ENCODE results near the gene LGR6.
"Not testable (repeated sequence)": the region's sequence is repeated elsewhere in the genome, so short reads cannot be mapped to it uniquely, and the experiment has no call there.

Gene LGR6

DNA sequence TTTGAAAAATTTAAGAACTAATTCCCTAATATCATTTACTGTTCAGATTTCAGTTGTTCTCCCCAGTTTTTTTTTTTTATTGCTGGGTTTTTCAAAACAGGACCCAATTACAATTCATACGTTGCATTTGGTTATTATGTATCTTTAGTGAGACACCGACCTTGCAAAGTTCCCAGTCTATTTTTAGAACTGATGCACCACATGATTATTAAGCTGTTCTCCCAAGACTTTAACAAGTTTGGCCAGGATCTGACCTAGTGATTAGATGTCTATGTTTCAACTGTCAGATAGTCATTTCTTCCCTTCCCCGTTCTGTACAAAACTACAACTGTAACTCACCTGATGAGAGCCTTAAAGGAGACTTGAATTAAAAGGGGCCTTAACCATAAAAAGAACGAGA is 140.3 kb downstream of the LGR6 start:
- no peak for DNase-seq (ENCODE audit: low spot score)

DNA sequence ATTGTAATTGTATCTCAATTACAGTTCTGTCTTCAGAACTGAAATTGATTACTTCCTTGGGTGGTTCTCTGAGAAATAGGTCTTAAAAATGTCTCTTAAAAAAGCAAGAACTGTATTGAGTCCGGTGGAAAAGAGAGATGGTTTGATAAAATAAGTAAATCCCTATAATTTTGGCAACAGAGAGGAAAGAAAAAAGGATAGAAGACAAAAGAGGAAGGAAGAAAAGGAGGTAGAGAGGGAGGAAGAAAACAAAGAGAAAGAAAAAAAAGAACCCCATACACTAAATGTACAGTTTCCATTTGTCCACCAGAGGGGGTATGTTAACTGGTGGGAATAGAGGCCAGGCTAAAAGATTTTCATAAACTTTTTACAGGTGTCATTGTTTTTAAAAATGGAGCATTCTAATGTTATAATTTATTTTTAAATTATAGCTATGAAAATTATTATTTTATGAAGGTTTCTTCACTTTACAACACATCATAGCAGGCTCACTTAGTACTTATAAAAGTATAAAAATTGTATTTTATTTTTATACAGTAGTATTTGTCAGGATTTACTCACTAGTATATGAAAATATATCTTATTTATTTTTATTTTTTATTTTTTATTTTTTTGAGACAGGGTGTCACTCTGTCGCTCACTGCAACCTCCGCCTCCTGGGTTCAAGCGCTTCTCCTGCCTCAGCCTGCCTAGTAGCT is 150.2 kb downstream of the LGR6 start:
- no peak for DNase-seq (ENCODE audit: low spot score)

DNA sequence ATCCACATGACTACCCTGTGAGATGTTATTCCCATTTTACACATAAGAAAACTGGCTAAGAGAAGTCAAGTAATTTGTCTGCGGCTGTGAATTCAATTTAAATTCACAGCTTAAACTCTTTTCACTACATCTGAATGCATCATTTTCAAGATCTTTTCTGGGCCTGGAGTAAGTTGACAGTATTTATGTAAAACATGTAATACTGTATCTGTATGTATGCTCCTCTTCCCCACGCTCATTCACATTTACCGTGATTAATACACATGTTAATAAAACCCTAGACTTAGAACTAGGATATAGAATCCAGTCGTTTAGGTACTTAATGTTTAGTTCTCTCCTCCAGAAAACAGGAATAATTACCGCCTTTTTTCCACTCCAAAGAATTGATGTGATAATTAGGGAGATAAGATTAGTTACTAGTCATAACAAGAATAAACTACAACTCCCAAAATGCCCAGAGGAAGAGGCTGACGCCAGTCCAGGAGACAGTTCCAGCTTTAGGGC is 154.5 kb downstream of the LGR6 start:
- no peak for DNase-seq (ENCODE audit: low spot score)

DNA sequence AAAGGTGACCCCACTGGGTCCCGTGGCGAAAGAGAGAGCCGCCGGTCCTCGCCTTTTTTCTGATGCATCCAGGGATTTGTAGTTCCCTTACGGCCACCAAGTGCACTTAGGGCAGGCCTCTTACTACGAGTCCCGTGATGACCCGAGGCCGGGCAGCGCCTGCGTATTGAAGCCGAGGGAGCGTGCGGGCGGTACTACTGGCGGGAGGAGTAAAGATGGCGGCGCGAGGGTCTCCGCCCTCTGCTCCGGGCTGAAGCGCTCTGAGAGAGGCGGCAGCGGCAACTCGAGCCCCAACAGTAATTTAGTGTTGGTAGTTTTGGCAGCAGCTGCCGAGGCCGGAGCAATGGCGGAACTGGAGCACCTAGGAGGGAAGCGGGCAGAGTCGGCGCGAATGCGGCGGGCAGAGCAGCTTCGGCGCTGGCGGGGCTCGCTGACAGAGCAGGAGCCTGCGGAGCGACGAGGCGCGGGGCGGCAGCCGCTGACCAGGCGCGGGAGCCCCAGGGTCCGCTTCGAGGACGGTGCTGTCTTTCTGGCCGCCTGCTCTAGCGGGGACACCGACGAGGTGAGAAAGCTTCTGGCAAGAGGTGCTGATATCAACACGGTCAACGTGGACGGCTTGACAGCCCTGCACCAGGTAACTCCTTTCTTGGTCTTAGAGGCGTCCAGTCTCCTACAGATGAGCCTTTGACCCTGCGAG is 155.1 kb downstream of the LGR6 start, which contains the start of gene PPP1R12B:
PPP1R12B (plus strand) TSS at position 191 of the 697 bp plus-strand sequence; CDS start at position 344, 153 bp downstream.
- DNase-seq (ENCODE audit: low spot score): peak; percentile 87

DNA sequence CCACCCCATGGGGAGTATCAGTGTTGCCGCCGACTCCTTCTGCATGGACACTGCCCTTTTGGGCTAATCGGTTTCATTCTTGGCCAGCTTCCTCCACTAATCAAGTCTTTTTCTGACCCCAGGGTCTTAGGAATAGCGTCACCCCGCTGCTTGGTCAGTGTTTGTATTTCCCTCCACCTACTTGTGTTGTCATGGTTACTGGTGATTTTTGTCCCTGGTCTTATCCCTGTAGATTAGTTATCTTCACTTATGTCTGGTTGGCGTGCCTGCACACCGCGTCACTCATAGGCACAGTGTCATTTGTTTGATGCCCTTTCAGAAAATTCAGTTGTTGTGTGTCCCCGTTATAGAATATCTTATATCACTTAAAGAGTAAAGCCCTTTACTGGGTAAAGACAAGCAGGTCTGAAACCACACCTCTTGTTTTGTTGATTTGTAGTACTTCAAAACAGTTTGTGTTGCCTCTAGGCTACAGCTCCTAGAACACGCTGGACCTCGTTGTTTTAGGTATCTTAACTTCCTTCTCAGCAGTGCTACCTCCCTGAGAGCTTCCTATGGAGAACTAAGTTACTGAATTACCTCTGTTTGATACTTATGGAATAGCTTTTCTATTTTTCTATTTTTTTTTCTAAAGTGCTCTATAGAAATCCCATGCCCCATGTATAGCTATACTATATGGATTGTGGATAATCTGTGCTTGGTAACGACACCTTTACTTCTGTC is 155.8 kb downstream of the LGR6 start:
- DNase-seq (ENCODE audit: low spot score): no peak

DNA sequence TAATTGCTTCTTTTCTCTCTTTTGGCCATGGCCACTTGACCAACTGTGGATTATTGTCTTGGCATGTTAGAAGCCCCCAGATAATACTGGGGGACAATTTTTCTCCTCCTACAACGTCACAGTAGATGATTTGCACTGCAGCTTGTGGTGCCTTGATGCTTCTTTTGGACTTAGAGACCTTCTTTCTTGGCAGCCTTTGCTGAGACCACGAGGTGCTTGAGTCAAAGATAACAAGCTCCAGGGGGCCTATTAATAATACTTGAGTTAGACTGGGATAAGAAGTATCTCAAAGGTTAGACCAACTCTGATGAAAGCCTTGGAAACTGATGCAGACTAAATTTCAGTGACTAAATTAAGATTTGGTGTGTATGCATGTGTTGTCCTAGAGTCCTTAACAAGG is 158.1 kb downstream of the LGR6 start:
- no peak for DNase-seq (ENCODE audit: low spot score)

DNA sequence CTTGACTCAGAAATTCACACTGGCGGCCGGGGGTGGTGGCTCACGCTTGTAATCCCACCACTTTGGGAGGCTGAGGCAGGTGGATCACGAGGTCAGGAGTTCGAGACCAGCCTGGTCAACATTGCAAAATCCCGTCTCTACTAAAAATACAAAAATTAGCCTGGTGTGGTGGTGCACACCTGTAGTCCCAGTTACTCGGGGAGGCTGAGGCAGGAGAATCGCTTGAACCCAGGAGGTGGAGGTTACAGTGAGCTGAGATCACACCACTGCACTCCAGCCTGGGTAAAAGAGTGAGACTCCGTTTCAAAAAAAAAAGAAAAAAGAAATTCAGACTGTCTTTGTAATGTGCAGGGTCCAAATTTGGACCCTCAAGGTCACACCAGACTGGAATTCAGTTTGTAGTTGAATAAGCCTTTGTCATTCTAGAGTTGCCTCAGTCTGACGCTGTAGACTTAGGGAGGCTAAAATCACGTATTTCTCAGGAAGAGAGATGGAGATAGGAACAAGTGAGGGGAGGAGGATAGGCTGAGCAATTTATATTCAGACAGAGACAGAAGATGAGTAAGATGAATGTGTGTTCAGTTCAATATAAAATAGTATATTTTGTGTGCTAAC is 159.1 kb downstream of the LGR6 start:
- not testable (repeated sequence) for DNase-seq (ENCODE audit: low spot score)

DNA sequence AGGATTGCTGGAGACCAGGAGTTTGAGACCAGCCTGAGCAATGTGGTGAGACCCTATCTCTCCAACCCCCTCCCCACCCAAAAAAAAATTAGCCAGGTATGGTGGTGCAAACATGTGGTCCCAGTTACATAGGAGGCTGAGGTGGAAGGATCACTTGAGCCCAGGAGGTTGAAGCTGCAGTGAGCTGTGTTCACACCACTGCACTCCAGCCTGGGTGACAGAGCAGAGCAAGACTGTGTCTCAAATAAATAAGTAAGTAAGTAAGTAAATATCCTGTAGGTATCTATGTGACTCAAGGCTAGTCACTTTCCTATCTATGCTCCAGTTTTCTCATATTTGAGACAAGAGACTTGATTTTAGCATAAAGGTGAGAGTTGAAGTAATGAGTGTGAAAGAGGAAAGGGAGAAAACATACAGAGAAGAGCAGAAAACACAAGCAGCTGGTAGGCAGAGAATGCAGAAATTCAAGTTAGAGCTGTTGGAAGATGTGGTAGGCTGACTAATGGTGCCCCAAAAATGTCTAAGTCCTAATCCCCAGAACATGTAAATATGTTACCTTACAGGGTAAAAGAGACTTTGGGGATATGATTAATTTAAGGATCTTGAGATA is 162.4 kb downstream of the LGR6 start:
- DNase-seq (ENCODE audit: low spot score): no peak

DNA sequence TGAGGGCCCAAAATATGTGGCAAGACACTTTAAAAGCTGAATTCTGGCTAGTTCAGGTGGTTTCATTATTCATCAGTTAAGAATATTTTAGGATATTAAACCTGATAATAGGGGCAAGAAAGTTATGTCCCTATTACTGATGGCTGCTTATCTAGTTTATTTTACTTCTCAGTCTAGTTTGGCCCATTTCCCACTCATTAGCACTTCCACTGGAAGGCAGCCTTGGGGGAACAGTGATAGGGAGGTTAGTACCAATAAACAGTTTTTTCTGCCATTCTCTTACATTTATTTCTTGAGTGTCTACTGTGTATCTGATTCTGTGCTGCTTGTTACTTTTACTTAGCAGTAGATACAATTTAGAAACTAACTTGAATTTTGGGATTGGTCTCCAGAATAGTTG is 163.9 kb downstream of the LGR6 start:
- no peak for DNase-seq (ENCODE audit: low spot score)

DNA sequence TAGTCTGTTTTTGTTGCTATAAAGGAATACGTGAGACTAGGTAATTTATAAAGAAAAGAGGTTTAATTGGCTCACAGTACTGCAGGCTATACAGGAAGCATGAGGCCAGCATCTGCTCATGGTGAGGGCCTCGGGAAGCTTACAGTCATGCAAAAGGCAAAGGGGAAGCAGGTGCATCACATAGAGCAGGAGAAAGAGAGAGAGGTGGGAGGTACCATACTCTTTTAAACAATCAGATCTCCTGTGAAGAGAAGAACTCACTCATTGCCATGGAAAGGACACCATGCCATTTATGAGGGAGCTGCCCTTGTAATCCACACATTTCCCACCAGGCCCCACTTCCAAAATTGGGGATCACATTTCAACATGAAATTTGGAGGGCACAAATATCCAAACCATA is 167.6 kb downstream of the LGR6 start:
- DNase-seq (ENCODE audit: low spot score): no peak

DNA sequence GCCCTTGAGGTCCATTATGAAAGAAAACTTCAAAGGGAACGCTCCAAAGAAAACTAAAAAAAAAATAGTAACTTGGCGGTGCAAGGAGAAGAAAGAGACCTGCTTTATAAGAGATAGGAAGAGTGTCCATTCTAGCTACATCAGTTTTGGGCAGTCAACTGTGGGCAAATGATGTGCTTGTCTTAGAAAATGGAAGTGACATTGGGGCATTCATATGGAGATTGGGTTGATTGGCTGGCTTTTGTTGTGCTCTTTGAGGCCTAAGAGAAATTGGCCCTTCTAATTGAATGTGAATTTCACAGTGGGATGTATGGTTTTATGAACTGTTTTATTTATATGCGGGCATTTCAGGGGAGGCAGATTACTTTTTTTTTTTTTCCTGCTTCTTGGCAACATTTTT is 168.1 kb downstream of the LGR6 start:
- DNase-seq (ENCODE audit: low spot score): peak; percentile 36

DNA sequence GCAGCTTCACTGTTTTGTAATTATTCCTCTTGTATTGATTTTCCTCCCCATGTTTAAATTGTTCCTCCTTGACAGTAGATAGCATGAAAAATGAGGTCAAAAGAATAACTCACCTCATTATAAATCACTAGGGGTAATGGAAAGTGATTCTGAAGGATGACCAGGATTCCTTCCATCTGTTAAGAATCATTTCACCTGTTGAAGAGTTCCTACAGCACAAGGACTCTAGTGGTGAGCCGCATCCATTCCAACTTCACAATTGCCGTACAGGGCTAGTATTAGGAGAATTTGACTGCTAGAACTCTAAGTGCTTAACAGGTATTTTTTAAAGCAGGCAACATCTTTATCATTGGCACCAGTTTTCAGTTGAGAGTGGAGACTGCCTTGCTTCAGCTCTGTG is 168.6 kb downstream of the LGR6 start:
- DNase-seq (ENCODE audit: low spot score): no peak

DNA sequence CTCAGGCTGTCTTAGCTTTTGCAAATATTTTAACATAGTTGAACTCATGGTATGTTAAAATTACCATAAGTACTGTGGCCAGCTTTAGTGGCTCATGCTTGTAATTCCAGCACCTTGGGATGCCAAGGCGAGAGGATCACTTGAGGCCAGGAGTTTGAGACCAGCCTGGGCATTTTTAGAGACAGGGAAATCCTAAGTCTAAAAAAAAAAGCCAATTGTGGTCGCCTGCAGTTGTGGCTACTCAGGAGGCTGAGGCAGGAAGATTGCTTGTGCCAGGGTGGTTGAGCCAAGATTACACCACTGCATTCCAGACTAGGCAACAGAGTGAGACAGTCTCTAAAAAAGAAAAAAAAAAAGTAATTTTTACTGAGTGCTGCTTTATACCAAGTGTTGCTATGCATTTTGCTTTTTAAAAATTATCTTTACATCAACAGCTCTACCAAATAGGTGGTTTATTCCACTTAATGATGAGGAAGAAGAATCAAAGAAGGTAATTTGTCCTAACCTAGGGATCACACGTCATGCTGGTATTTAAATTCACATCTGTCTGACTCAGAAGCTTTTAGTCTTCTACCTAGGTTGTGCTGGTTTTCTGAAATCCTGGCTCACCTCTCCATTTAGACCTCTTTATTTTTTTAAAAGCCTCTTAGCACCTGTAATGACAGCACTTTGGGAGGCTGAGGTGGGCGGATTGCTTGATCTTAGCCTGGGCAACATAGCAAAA is 171.7 kb downstream of the LGR6 start:
- DNase-seq (ENCODE audit: low spot score): no peak

DNA sequence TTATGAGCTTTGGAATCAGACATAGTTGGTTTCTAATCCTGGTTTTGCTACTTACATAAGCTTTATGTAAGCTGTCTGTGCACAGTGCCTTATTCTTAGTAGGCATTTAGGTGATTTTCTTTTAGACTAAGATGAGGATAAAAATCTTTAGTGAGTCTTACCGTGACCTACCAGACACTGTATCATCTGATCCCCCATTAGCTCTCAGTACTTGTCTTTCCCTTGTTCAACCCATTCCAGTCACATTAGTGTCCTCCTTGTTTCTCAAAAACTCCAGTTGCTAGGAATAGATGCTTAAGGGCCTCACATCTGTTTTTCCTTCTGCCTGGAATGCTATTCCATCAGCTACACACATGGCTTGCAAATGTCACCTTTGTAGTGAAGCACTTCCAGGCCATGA is 173.7 kb downstream of the LGR6 start:
- DNase-seq (ENCODE audit: low spot score): no peak

Data from iPS-NIHi11 (cell line).